ACC112 (cell line): ENCODE results near the gene GNAL.
"Not testable (repeated sequence)": the region's sequence is repeated elsewhere in the genome, so short reads cannot be mapped to it uniquely, and the experiment has no call there.

Experiments used
- H2AFZ ChIP-seq: fragments of 200-600 bp; sonication (generic); one replicate; pipeline ENCODE4 v1.6.0; 2017; ENCODE audit warnings: antibody characterized with exemption, low read length; ENCODE audit not compliant: unreplicated experiment
- H3K27ac ChIP-seq: fragments of 200-600 bp; sonication (generic); 2 replicates; pipeline ENCODE4 v1.5.1; 2014; ENCODE audit warnings: low read depth, mild to moderate bottlenecking, antibody characterized with exemption, low read length, moderate library complexity
- H3K27me3 ChIP-seq: fragments of 200-600 bp; sonication (generic); 2 replicates; pipeline ENCODE4 v1.6.1; 2014; ENCODE audit warnings: mild to moderate bottlenecking, antibody characterized with exemption, low read length, moderate library complexity, mixed read lengths; ENCODE audit not compliant: insufficient read depth
- H3K36me3 ChIP-seq: fragments of 200-600 bp; sonication (generic); 2 replicates; pipeline ENCODE4 v1.6.1; 2016; ENCODE audit warnings: mild to moderate bottlenecking, antibody characterized with exemption, low read length, moderate library complexity, mixed read lengths; ENCODE audit not compliant: insufficient read depth
- H3K4me1 ChIP-seq: fragments of 200-600 bp; sonication (generic); one replicate; pipeline ENCODE4 v1.6.1; 2016; ENCODE audit warnings: low read length, mixed read lengths; ENCODE audit not compliant: insufficient read depth, unreplicated experiment, control insufficient read depth
- H3K4me3 ChIP-seq: fragments of 200-600 bp; sonication (generic); 2 replicates; pipeline ENCODE4 v1.5.1; 2014; ENCODE audit warnings: mild to moderate bottlenecking, low read depth, low read length
- H3K79me2 ChIP-seq: fragments of 200-600 bp; sonication (generic); one replicate; pipeline ENCODE4 v1.6.0; 2016; ENCODE audit warnings: low read length; ENCODE audit not compliant: control insufficient read depth, unreplicated experiment, insufficient read depth

GNAL gene

GRCh38 chr18:11885278-11885947 lies 196.3 kb downstream of the GNAL start:
- no peak overlapping the region for H3K27ac ChIP-seq
- no peak overlapping the region for H3K4me3 ChIP-seq
- no peaks in the 10 kb centered on the region for H3K79me2 ChIP-seq
- no peaks in the 10 kb centered on the region for H3K36me3 ChIP-seq
- no peak overlapping the region for H2AFZ ChIP-seq
- no peaks in the 10 kb centered on the region for H3K27me3 ChIP-seq
- no peaks in the 10 kb centered on the region for H3K4me1 ChIP-seq

DNA sequence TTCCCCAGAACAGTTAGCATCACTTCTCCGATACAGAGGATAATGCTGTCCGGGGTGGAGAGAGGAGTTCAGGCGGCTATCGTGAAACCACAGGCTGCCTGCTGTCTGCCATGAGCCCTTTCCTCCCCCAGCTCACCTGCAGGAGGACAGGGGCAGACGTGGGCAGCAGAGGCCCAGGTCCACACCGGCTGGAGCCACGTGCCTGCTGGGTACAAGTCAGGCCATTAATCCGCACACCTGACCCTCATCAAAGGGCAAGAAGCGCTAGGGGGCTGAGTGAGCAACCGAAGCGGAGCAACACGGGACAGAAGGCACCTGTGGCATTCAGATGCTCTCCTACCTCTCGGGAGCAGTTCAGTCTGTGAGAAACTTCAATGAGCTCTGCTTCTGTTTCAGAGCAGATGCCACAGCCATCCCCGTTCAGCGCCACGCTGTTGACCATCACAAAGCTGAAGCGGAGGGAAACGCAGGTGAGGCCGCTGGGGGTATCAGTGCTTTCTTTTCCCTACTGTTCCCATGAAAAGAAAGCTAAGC lies 197.6 kb downstream of the GNAL start:
- Histone ChIP-seq H2AFZ (no peak overlapping the region), H3K27me3 (no peaks in the 10 kb centered on the region), H3K79me2 (no peaks in the 10 kb centered on the region), H3K4me1 (no peaks in the 10 kb centered on the region), H3K4me3 (no peak overlapping the region), H3K36me3 (no peaks in the 10 kb centered on the region), H3K27ac (no peak overlapping the region)

- no peaks in the 10 kb centered on the region for H3K36me3 ChIP-seq
- no peak overlapping the region for H3K4me3 ChIP-seq
- H3K4me1 ChIP-seq = no peaks in the 10 kb centered on the region
- no peaks in the 10 kb centered on the region for H3K79me2 ChIP-seq
- no peak overlapping the region for H3K27ac ChIP-seq
- no peak overlapping the region for H2AFZ ChIP-seq
- no peaks in the 10 kb centered on the region for H3K27me3 ChIP-seq
Observed at GRCh38 chr18:11887328-11888128, 198.5 kb downstream of the GNAL start.

- Histone ChIP-seq H2AFZ (no peak overlapping the region), H3K79me2 (no peaks in the 10 kb centered on the region), H3K4me3 (no peak overlapping the region), H3K4me1 (peaks cover 1% of the 10 kb centered on the region), H3K27me3 (no peaks in the 10 kb centered on the region), H3K27ac (no peak overlapping the region), H3K36me3 (no peaks in the 10 kb centered on the region)
Observed at GRCh38 chr18:11888726-11889125, 199.7 kb downstream of the GNAL start.

DNA sequence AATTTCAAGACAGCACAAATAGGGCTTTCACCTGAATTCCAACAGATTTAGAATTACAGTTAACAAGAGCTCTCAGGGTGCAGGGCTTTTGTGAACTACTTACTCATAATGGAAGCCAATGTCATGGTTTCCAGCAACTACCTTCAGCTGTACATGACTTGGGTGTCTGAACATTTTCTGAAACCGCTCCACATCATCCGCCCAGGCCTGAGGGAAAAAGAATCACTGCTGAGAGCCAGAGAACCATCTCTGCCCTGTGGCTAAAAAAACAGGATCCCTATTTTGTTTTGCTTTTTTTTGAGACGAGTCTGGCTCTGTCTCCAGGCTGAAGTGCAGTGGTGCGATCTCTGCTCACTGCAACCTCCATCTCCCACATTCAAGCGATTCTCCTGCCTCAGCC lies 200.2 kb downstream of the GNAL start:
- no peak overlapping the region for H3K27ac ChIP-seq
- no peaks in the 10 kb centered on the region for H3K36me3 ChIP-seq
- H3K4me1 ChIP-seq = peaks cover 7% of the 10 kb centered on the region
- H3K4me3 ChIP-seq = no peak overlapping the region
- no peaks in the 10 kb centered on the region for H3K79me2 ChIP-seq
- H3K27me3 ChIP-seq = no peaks in the 10 kb centered on the region
- no peak overlapping the region for H2AFZ ChIP-seq

GRCh38 chr18:11891737-11892136 lies 202.7 kb downstream of the GNAL start:
- H3K4me3 ChIP-seq = no peak overlapping the region
- no peak overlapping the region for H2AFZ ChIP-seq
- H3K27ac ChIP-seq = no peak overlapping the region
- H3K4me1 ChIP-seq = peaks cover 8% of the 10 kb centered on the region
- H3K79me2 ChIP-seq = no peaks in the 10 kb centered on the region
- peaks cover 5% of the 10 kb centered on the region; the same call in 1 of the 2 replicates for H3K36me3 ChIP-seq
- H3K27me3 ChIP-seq = no peaks in the 10 kb centered on the region

GRCh38 chr18:11892438-11892837 lies 203.4 kb downstream of the GNAL start:
- not testable (repeated sequence) for H3K36me3 ChIP-seq, H3K27ac ChIP-seq, H3K4me3 ChIP-seq, H2AFZ ChIP-seq, H3K79me2 ChIP-seq, H3K4me1 ChIP-seq, H3K27me3 ChIP-seq

GRCh38 chr18:11897781-11898180 lies 208.7 kb downstream of the GNAL start:
- Histone ChIP-seq H3K36me3 (peaks cover 5% of the 10 kb centered on the region; the same call in 1 of the 2 replicates), H3K4me1 (peaks cover 8% of the 10 kb centered on the region), H3K27ac (no peak overlapping the region), H2AFZ (no peak overlapping the region), H3K79me2 (no peaks in the 10 kb centered on the region), H3K27me3 (no peaks in the 10 kb centered on the region), H3K4me3 (no peak overlapping the region)

GRCh38 chr18:11899063-11899462 lies 210.0 kb downstream of the GNAL start:
- no peaks in the 10 kb centered on the region for H3K27me3 ChIP-seq
- H3K4me3 ChIP-seq = no peak overlapping the region
- no peak overlapping the region for H3K27ac ChIP-seq
- no peaks in the 10 kb centered on the region for H3K79me2 ChIP-seq
- H3K36me3 ChIP-seq = peaks cover 5% of the 10 kb centered on the region; the same call in 1 of the 2 replicates
- no peak overlapping the region for H2AFZ ChIP-seq
- peaks cover 3% of the 10 kb centered on the region for H3K4me1 ChIP-seq

GRCh38 chr18:11901826-11902438 lies 212.9 kb downstream of the GNAL start:
- Histone ChIP-seq H3K4me3 (no peak overlapping the region), H3K36me3 (no peaks in the 10 kb centered on the region), H3K79me2 (peaks cover 1% of the 10 kb centered on the region), H3K27me3 (no peaks in the 10 kb centered on the region), H3K4me1 (peaks cover 1% of the 10 kb centered on the region), H3K27ac (no peak overlapping the region), H2AFZ (no peak overlapping the region)
